Measurements from ENCODE around the gene TPST1.
"Not testable (repeated sequence)": the region's sequence is repeated elsewhere in the genome, so short reads cannot be mapped to it uniquely, and the experiment has no call there.

The TPST1 gene

DNA sequence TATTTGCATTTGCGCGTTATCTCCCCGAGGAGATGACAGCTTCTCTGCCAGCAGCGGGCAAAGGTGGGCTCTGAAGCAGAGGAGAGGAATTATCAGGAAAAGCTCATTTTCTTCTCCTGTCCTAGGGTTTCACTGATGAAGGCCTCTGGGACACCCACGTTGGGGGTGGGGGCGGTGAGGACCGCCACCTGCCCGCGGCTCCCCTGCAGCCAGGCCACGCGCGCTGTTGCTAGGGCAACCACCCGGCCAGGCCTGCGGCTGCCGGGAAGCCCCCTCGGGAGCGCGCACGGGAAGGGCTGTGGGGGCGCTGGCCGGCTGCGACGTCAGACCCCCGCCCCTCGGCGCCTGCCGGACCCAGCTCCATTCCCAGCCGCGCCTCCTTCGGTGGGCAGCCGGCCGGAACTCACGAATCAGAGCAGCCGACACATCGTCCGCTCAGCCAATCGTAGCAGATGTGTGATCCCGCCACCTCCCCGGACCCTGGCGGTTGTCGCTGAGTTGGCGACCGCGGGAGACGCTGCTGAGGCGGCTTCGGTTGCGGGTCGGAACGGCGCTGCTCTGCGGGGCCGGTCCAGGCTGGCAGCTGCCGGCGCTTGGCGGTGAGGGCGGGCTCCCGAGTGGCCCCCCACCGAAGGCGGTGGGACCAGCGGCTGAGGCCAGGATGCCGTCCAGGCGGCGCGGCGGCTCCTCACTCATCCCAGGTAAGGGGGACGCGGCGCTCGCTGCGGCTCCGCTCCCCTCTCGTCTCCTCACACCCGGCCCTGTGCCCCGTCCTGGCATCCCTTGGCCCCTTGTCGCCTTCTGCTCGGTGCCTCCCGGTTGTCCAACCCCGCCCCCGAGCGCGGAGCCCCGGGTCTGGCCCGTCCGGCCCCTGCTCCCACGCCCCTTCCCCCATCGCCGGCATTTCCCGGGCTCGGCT is at the start of gene TPST1:
Gene TPST1 (plus strand): TSS at position 513 of the 919 bp plus-strand sequence. CDS start 35,092 bp downstream, outside the sequence.
- peak; percentile 79 for DNase-seq

DNA sequence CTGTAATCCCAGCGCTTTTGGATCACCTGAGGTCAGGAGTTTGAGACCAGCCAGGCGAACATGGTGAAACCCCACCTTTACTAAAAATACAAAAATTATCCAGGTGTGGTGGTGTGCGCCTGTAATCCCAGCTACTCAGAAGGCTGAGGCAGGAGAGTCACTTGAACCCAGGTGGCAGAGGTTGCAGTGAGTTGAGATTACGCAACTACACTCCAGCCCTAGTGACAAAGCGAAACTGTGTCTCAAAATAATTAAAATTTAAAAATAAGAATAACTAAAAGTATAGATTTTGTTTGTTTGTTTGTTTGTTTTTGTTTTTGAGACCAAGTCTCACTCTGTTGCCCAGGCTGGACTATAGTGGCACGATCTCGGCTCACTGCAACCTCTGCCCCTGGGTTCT is 49.1 kb upstream of the TPST1 start:
- DNase-seq, result not testable (repeated sequence)

DNA sequence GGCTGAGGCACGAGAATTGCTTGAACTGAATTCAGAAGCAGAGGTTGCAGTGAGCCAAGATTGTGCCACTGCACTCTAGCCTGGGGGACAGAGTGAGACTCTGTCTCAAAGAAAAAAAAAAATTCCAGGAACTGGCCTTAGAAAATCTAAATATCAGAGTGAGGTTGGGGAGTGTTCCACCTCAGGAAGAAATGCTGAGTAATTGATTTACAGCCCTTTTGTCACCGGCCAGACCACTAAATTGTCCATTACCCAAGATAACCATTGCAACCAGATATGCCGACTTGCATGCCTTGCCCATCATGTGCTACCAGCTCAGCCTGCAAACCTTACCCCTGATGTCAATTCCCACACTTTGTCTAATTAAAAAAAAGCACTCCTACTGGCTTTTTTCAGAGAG is 48.1 kb upstream of the TPST1 start:
- no peak for DNase-seq

DNA sequence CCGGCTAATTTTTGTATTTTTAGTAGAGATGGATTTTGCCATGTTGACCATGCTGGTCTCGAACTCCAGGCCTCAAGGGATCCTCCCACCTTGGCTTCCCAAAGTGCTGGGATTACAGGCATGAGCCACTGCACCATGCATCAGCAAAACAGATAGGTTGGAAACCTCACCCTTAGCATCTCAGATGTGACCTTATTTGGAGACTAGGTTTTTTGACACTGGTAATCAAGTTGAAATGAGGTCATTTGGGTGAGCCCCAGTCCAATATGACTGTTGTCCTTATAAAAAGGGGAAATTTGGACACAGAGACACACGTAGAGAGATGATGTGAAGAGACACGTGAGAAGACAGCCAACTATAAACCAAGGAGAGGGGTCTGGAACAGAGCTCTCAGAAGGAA is 42.5 kb upstream of the TPST1 start:
- DNase-seq, result no peak

DNA sequence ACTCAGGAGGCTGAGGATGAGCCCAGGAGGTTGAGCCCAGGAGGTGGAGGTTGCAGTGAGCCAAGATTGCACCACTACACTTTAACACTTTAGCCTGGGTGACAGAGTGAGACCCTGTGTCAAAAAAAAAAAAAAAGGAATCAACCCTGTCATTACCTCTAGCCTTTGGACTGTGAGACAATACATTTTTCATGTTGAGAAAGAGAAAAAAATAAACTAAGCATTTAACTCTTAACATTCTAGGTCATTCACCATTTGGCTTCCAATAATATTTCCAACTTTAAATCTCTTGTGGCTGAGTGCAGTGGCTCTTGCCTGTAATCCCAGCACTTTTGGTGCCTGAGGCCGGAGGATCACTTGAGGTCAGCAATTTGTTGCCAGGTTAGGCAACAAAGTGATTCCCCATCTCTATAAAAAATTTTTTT is 41.9 kb upstream of the TPST1 start:
- DNase-seq, result no peak

DNA sequence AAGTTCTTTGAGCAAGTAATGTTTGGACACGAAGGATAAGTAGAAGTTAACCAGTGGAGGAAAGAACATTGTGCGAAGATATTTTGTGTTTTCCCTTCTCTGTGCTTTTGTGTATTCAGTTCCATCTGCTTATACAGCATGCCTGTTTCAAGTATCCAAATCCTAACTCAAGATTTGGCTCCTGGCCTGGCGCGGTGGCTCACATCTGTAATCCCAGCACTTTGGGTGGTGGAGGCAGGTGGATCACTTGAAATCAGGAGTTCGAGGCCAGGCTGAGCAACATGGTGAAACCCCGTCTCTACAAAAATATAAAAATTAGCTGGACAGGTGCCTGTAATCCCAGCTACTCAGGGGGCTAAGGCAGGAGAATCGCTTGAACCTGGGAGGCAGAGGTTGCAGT is 40.8 kb upstream of the TPST1 start:
- no peak for DNase-seq

DNA sequence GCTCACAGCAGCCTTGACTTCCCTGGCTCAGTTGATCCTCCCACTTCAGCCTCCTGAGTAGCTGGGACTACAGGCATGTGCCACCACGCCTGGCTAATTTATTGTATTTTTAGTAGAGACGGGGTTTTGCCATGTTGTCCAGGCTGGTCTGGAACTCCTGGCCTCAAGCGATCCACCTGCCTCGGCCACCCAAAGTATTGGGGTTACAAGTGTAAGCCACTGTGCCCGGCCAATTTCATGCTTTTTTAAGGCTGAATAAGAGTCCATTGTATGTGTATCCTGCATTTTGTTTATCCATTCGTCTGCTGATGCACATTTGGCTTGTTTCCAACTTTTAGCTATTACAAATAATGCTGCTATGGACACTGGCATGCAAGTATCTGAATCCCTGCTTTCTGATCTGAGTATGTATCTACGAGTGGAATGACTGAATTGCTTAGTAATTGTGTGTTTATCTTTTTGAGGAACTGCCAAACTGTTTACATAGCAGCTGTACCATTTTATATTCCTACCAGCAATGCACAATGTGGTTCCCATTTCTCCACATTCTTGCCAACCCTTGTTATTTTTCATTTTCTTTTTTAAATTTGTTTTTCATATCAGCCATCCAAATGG is 37.3 kb upstream of the TPST1 start:
- DNase-seq, result no peak

DNA sequence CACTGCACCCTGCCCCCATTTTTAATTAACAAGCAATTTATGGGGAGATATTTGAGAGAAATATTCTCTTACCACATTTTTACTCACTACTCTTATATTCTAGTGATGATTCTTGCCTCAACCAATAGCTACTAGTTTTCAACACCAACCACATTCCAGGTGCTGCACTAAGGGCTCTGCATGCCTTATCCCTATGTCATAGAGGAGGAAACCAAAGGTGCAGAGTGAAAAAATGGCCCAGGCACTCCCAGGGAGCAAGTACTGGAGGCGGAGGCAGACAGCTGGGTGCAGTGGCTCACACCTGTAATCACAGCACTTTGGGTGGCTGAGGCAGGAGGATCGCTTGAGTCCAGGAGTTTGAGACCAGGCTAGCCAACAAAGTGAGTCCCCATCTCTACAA is 35.5 kb upstream of the TPST1 start:
- no peak for DNase-seq

DNA sequence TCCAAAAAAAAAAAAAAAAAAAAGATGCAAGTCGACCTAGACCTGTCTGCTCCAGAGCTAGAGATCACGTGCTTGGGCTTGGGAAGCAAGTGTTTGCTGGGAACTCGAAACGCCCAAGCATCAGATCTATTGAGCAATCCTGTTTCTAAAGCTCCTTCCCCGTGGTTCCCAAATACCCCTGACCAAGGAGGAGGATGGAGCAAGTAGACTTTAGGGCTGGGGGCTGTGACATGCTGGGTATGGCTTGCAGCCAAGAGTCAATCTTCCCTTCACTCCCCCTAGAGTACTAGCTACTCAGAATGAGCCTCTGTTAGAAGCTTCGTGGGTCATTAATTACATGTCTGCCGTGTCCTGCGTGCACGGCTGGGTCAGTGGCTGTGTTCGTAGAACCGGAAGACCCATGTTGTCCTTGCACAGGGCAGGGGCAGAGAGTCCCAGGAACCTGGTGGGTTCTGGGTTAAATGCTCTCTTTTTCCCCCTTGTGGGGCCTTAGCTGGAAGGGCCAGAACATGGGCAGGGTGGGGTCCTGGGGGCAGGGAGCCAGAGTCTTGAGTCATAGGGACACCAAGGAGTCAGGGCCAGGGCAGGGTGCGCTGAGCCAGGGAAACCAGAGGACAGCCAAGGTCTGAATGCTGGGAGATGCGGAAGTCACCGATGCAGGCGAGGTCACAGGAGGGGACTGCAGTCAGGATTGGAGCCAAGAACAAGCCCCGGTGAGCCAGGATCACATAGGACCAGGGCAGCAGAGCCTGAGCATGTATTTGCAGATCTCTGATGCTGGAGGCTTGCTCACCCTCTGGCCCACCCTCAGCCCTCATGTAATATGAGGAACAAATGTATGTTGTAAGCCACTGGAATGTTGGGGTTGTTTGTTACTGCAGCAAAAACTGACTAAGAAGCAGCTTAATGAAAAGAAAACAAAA is 34.6 kb upstream of the TPST1 start:
- DNase-seq, result no peak

DNA sequence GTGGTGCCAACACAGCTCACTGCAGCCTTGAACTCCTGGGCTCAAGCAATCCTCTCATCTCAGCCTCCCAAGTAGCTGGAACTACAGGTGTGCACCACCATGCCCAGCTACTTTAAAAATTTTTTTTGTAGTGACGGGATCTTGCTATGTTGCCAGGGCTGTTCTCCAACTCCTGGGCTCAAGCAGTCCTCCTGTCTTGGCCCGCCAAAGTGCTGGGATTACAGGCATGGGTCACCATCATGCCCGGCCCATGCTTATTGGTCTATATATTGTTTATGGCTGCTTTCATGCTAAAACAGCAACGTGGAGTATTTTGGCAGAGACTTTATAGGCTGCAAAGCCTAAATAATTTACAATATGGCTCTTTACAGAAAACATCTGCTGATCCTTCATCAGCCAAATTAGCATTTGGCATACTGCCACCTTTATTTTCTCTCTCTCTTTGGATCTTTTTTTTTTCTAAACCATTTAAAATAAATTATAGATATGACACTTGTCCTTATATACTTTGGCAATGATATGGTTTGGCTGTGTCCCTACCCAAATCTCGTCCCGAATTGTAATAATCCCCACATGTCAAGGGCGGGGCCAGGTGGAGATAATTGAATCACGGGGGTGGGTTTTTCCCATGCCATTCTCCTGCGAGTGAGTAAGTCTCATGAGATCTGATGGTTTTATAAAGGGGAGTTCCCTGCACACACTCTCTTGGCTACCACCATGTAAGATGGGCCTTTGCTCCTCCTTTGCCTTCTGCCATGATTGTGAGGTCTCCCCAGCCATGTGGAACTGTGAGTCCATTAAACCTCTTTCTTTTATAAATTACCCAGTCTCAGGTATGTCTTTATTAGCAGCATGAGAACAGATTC is 32.4 kb upstream of the TPST1 start:
- not testable (repeated sequence) for DNase-seq

DNA sequence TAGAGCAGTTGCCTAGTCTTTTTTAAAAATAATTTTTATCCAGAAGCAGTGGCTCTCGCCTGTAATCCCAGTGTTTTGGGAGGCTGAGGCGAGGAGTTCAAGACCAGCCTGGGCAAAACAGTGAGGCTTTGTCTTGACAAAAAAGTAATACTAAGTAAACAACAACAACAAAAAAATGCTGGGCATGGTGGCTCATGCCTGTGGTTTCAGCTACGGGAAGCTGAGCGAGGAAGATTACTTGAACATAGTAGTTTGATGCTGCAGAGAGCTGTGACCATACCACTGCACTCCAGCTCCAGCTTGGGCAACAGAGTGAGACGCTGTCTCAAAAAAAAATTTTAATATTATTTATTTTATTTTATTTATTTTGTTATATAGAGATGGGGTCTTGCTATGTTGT is 31.3 kb upstream of the TPST1 start:
- DNase-seq, result no peak

DNA sequence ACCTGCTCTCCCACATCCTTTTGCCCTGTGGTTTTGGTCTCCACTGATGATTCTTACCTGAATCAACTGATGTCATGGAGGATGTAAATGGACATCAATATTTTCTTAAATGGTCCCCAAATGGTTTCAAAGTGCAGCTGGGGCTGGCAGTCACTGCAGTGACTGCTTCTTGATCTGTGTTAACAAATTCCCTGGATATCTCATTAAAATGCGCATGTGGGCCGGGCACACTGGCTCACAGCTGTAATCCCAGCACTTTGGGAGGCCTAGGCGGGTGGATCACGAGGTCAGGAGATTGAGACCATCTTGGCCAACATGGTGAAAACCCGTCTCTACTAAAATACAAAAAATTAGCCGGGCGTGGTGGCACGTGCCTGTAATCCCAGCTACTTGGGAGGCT is 30.1 kb upstream of the TPST1 start:
- DNase-seq, result not testable (repeated sequence)

DNA sequence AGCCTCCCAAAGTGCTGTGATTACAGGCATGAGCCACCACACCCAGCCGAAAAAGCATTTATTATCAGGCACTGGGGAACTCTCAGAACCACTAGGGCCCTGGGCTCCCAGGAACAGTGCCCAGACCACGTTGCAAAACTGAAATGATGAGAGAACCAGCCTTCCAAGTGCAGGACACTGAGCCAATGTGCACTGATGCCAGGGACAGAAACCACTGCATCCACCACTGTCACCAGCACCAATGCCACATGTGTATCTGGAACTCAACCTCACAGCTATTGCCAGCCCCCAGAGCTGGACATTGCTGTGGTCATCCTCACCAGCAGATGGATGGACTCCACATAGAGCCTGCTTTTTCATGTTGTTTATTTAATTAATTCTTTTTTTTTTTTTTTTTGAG is 28.2 kb upstream of the TPST1 start:
- no peak for DNase-seq

DNA sequence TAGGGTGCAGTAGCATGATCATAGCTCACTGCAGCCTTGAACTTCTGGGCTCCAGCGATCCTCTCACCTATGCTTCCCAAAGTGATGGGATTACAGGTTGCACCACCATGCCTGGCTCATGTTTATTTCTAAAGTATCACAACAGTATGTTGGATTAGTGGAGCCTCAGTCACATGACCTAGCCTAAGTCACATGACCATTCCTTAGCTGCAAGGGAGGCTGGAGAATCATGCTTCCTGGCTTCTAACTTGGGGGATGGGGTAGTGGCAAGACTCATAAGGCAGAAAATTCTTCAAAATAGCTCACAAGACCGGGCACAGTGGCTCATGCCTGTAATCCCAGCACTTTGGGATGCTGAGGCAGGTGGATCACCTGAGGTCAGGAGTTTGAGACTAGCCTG is 26.9 kb upstream of the TPST1 start:
- DNase-seq, result no peak

DNA sequence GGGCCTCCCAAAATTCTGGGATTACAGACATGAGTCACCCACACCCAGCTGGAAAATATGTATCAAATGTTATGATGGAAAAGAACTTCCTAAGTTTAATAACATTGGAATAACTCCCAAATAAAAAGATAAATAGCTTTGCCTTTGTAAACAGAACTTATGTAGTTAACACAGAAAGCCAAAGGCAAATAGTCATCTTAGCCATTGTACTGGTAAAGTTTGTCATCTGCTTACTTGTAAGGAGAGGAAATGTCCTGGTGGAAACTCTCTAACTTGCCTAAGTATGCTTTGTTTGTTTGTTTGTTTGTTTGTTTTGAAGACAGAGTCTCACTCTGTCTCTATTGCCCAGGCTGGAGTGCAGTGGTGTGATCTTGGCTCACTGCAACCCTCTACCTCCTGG is 23.8 kb upstream of the TPST1 start:
- DNase-seq, result no peak

DNA sequence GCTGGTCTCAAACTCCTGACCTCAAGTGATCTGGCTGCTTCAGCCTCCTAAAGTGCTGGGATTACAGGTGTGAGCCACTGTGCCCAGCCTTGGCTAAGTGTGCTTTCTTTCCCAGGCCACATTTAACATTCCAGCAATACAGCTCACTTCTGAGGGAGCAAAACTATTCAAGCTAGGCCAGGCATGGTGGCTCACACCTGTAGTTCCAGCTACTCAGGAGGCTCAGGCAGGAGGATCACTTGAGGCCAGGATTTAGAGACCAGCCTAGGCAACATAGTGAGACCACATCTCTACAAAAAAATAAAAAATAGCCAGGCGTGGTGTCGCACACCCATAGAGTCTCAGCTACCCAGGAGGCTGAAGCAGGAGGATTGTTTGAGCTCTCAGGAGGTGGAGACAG is 23.3 kb upstream of the TPST1 start:
- no peak for DNase-seq

DNA sequence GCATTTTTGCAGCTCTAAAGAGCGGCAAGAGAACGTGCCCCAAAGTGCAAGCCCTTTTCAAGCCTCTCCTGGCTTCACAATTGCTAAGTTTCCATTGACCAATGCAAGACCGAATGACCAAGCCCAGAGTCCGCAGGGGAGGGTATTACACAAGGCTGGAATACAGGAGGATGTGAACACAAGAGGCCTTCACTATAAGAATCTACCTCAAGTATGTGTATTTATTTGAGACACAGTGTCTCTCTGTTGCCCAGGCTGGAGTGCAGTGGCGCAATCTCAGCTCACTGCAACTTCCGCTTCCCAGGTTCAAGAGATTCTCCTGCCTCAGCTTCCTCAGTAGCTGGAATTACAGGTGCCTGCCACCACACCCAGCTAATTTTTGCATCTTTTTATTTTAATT is 22.2 kb upstream of the TPST1 start:
- no peak for DNase-seq

DNA sequence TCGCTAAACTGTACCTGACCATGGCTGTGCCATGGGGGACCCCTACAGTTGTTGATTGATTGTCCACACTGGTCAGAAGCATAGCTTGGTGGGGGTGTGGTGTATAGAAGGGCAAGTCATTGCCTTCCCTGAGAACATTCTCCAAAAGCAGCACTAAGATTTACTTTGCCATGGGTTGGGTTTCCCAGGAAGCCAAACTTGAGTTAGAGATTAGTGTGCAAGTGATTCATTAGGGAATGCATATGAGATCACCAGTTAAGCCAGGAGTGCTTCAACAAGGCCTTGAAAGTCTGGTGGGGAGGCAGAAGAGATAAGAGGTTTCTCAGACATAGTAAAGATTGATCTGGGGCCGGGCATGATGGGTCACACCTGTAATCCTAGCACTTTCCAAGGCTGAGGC is 21.4 kb upstream of the TPST1 start:
- no peak for DNase-seq

DNA sequence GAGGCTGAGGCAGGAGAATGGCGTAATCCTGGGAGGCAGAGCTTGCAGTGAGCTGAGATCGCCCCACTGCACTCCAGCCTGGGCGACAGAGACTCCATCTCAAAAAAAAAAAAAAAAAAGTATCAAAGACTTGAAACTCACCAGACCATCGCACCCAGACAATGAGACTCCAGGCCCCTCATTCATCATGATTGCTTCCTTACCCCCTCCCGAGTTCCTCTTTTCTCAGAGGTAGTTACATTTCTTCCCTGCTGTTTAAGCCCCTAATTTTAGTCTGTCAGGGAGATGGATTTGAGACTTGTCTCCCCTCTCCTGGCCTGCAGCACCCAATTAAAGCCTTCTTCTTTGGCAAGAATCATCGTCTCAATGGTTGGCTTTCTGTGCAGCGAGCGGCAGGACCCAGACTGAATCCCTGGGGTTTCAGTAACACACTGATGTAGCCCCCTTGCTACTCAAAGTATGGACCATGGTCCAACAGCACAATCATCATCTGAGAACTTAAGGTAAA is 19.4 kb upstream of the TPST1 start:
- no peak for DNase-seq

DNA sequence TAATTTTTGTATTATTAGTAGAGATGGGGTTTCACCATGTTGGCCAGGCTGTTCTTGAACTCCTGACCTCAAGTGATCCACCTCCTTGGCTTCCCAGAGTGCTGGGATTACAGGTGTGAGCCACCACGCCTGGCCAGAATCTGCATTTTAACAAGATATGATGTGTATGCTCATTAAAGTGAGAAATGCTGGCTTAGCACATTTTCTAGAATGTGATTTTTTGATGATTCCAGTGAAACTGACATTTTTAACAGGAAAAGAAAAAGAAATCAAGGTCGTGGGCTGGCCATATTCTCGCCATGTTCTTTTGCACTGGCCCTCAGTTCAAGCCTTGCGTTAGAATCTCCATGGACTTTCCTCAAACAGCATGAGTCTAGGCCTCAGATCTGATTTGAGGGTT is 18.1 kb upstream of the TPST1 start:
- no peak for DNase-seq

DNA sequence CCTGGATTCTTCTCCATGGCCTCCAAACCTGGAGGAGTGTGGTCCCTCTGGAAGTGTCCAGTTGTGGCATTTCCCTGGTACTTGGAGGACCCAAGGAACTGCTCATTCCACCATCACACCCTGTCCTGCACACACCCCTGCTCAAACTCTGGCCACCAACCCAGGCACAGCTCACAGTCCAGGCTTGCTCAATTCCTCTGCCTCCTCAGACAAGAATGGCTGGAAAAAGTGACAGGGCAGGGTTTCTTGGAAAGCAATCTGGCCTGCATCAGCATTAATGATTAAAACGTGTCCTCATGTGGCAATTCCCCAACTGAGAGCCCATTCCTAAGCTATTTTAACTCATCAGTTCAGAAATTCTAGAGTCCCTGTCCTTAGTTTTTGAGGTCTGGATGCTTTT is 17.2 kb upstream of the TPST1 start:
- no peak for DNase-seq

DNA sequence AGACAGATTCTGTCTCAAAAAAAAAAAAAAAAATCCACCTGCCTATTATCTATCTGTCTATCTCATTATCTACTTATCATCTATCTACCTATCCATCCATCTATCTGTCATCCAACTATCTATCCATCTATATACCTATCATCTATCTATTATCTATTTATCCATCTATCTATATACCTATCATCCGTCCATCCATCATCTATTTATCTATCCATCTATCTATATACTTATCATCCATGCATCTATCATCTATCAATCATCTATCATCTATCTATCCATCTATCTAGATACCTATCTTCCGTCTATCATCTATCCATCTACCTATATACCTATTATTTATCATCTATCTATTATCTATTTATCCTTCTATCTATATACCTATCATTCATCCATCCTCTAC is 16.5 kb upstream of the TPST1 start:
- DNase-seq, result no peak

All from CD4-positive, alpha-beta T cell treated with Interleukin-6 for 4 hours (primary cell).